ENCODE data around the gene GDF15.

GRCh38 chr19:18353378-18354005, 32.5 kb upstream of the GDF15 start:
- TF ChIP-seq EZH2 (IDR thresholded peaks at IDR 0.05) (no peak), POLR2AphosphoS5 (IDR thresholded peaks at IDR 0.05; ENCODE audit: borderline replicate concordance, low read depth, low read length) (no peak)
